ENCODE data around the gene IGF2BP3.

- TF ChIP-seq SNAI2 (CRISPR knock-in tag; IDR thresholded peaks at IDR 0.05) (no peak), TOX (CRISPR knock-in tag; IDR thresholded peaks at IDR 0.05; ENCODE audit: borderline replicate concordance) (no peak), PATZ1 (CRISPR knock-in tag; IDR thresholded peaks at IDR 0.05; ENCODE audit: borderline replicate concordance) (no peak), RARB (CRISPR knock-in tag; IDR thresholded peaks at IDR 0.05) (no peak)
Measured at GRCh38 chr7:23476286-23477156, 6.2 kb upstream of the IGF2BP3 start.

All from SK-N-SH treated with all-trans-retinoic acid at 6 μM for 48 hours (cell line).